ENCODE data around the gene CRYZL1. TPM values are rescaled to one million over a fixed set of nuclear protein-coding genes. Genes with fewer than 3 reads are reported as not detected.
A peak's percentile ranks its signal among the peaks of the same experiment; 100 is the strongest.

The CRYZL1 gene
- total RNA-seq, 4 donors from 2014 or later, result 14.8 to 29.4 (median 24.4) TPM

GRCh38 chr21:33644383-33645074 lies 3.0 kb upstream of the CRYZL1 start:
- ATAC-seq, result no peak
- in situ Hi-C loops (cut with MboI; ENCODE audit: low sequenced_read_pairs in 4 of 4) (loop anchor here in 1 of 4 donors (10.0 kb wide), 1 partner anchor 250 kb away; no protein-coding TSS in a partner anchor), intact Hi-C loops (cut with DNase I; ENCODE audit: low total_unique reads) (loop anchor here (5.0 to 10.0 kb wide), 5 partner anchors 110 to 970 kb away; partner anchors contain the start of genes ATP5PO, PAXBP1, RCAN1 and SYNJ1)
- no peak for TF ChIP-seq POLR2A (IDR thresholded peaks at IDR 0.05)
- no peak for TF ChIP-seq CTCF (IDR thresholded peaks at IDR 0.05 in 4 of 5, conservative IDR thresholded peaks at IDR 0.05 in 1 of 5)
- no peaks in the 10 kb centered on the region for H3K36me3 ChIP-seq
- H3K27me3 ChIP-seq, result no peaks in the 10 kb centered on the region
- peak overlapping the region in 2 of 4 donors; percentile 74 to 87 for H3K27ac ChIP-seq
- H3K9me3 ChIP-seq, result no peaks in the 10 kb centered on the region
- peaks cover 26 to 31% of the 10 kb centered on the region in 2 donors for H3K4me1 ChIP-seq
- DNase-seq, result no peak
- no peak overlapping the region for H3K4me3 ChIP-seq

- H3K27ac ChIP-seq, result peak overlapping the region; percentile 74 to 87 (median 84)
- H3K4me3 ChIP-seq, result peak overlapping the region; percentile 64 to 84 (median 77)
- no peaks in the 10 kb centered on the region for H3K36me3 ChIP-seq
- intact Hi-C loops (cut with DNase I; ENCODE audit: low total_unique reads), result loop anchor here (2.0 to 10.0 kb wide), 6 partner anchors 111 to 971 kb away; partner anchors contain the start of genes ATP5PO, PAXBP1, RCAN1 and SYNJ1
- H3K9me3 ChIP-seq, result no peaks in the 10 kb centered on the region
- no peak for TF ChIP-seq POLR2A (IDR thresholded peaks at IDR 0.05)
- no peak for TF ChIP-seq CTCF (IDR thresholded peaks at IDR 0.05 in 4 of 5, conservative IDR thresholded peaks at IDR 0.05 in 1 of 5)
- peaks cover 26 to 31% of the 10 kb centered on the region in 2 donors for H3K4me1 ChIP-seq
- H3K27me3 ChIP-seq, result no peaks in the 10 kb centered on the region
- DNase-seq (no peak), ATAC-seq (no peak)
- in situ Hi-C loops (cut with MboI; ENCODE audit: low sequenced_read_pairs in 4 of 4), result loop anchor here in 1 of 4 donors (10.0 kb wide), 1 partner anchor 251 kb away; no protein-coding TSS in a partner anchor
These were observed 2.2 kb upstream of the CRYZL1 start for GRCh38 chr21:33643658-33644311.

GRCh38 chr21:33642896-33643657 lies 1.5 kb upstream of the CRYZL1 start:
- Histone ChIP-seq H3K4me1 (peaks cover 23 to 31% of the 10 kb centered on the region in 2 donors), H3K9me3 (no peaks in the 10 kb centered on the region), H3K27me3 (no peaks in the 10 kb centered on the region), H3K4me3 (peak overlapping the region; percentile 64 to 84 (median 77)), H3K36me3 (no peaks in the 10 kb centered on the region), H3K27ac (peak overlapping the region; percentile 80 to 92 (median 87))
- TF ChIP-seq CTCF (IDR thresholded peaks at IDR 0.05 in 4 of 5, conservative IDR thresholded peaks at IDR 0.05 in 1 of 5) (no peak), POLR2A (IDR thresholded peaks at IDR 0.05) (no peak)
- ATAC-seq (no peak), DNase-seq (no peak)
- intact Hi-C loops (cut with DNase I; ENCODE audit: low total_unique reads) (loop anchor here (1.0 to 10.0 kb wide), 7 partner anchors 101 to 972 kb away; partner anchors contain the start of genes ATP5PO, GART, PAXBP1 and RCAN1), in situ Hi-C loops (cut with MboI; ENCODE audit: low sequenced_read_pairs in 4 of 4) (loop anchor here in 1 of 4 donors (10.0 kb wide), 1 partner anchor 252 kb away; no protein-coding TSS in a partner anchor)
